Esophagus muscularis mucosa (tissue), 3 donors: ENCODE data around the gene ARHGEF7.

Experiments
- CTCF ChIP-seq, 3 experiments: fragments of 200-600 bp in 2 of 3; fragments of 450-650 bp in 1 of 3; sonication (generic) in 2 of 3; IDR thresholded peaks; one replicate each; pipeline ENCODE4 v1.5.1; 2017 to 2019; ENCODE audit warnings: antibody characterized with exemption in 3 of 3, mild to moderate bottlenecking in 2 of 3, moderate library complexity in 1 of 3
- POLR2A ChIP-seq: fragments of 450-650 bp; IDR thresholded peaks from one replicate; pipeline ENCODE4 v1.6.1; 2017; ENCODE audit warnings: antibody characterized with exemption, moderate library complexity, mild to moderate bottlenecking, low read depth

- TF ChIP-seq CTCF (IDR thresholded peaks at IDR 0.05) (no peak), POLR2A (no peak)
Measured at GRCh38 chr13:111130116-111130508, 15.0 kb downstream of the ARHGEF7 start.
